Measurements from ENCODE around the gene SETD3.

SETD3 gene

DNA sequence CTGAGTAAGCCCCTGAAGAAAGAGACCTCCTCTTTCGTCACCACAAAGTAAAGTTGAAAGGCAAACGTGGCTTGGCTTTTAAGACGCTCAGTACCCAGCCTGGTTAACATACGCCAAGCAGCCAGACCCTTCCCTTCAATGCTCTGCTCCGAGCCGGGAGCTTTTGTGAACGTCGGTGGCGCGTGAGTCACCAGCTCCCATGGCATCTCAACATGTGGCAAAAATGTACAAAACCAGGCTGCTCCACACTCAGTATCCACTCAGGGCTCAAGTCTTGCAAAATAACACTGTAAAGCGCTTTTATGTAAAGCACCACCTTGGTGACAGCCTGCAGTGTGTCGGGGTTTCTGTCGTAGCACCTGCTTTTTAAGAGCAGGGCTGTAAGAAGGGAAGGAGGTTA lies 89.0 kb downstream of the SETD3 start:
- peak; percentile 68 for DNase-seq

DNA sequence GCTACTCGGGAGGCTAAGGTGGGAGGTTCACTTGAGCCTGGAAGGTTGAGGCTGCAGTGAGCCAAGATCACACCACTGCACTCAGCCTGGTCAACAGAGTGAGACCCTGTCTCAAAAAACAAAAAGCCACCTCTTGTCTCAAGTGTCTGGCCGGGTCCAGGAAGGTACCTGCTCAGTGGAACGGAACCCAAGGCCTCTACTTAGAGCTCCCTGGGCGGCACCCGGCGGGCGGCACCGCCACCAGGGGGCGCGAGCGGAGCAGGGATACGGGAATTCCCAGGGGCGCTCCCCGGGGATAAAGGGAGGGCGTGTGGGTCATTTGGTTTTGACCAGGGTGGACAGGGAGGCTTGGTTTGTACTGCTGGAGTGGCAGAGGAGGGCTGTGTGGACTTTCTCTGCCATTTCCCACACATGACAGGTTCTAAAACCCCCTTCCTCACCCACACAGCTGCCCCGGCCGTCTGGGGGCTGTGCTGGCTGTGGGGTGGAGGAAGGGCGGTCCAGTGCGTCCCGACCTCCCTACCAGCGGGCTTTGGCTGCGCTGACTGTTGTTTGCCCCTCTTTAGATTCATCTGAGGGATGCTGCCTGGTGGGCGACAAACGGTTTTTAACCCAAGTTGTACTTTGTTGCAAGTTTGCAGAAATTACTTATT lies 91.4 kb downstream of the SETD3 start:
- DNase-seq = peak; percentile 24

DNA sequence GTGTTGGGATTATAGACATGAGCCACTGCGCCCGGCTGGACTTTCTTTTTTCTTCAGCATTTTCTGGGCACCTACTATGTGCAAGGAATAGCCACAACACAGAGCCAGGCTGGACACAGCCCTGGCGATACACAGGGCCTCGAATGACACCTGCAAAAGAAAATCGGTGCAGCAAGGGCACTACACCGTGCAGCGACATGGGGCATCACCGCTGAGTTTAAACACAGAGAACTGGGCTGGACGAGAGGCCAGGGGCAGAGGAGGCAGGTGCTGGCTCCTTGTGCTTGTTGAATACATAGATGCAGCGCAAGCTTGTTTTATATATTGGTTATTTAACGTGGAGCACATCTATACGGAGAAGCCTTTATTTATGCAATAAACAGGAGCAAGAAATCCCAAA lies 92.4 kb downstream of the SETD3 start:
- DNase-seq = no peak

DNA sequence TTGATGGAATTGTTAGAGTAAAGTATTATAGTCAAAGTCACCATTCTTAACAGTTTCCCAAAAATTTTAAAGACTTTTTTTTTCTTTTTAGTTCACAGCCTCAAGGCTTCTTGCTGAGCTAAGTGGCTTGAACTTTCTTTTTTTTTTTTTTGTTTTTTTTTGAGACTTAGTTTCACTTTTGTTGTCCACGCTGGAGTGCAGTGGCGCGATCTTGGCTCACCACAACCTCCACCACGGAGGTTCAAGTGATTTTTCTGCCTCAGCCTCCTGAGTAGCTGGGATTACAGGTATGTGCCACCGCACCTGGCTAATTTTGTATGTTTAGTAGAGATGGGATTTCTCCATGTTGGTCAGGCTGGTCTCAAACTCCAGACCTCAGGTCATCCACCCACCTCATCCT lies 92.8 kb downstream of the SETD3 start:
- DNase-seq = no peak

DNA sequence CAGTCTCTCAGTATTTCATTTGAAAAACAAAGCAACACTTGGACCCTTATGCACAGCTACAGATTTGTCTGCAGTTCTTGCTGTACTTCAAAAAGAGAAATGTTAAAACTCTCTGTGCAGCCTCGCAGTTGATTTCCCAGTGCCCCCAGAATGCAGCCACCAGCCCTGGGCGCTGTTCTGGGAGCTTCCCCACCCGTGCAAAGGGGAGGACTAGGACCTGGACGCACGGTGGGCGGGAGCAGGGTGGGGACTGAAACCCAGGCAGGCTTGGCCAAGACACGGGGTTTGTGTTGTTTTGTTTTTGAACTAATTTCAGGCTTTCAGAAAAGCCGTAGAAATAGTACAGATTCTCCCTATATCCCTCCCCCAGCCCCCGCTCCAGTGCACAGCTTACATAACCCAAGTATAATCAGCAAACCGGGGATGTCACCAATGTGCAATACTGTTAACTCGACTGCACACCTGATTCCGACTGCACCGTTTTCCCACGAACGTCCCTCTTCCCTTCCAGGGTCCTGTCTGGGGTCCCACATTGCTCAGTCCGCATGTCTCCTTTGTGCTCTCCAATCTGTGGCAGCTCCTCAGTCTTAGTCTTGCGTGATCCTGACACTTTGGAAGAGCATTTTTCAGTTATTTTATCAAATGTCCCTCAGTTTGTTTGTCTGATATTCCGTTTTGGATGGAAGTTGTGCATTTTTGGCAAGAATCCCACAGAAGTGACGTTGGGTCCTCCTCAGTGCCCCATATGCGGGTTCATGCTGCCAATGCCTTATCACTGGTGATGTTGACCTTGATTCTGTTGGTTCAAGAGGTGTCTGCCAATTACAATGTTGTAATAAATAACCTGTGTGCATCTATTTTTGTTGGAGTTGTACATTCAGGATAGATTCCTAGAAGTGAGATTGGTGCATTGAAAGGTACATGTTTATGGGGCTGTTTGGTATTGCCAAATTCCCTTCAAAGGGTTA lies 95.9 kb downstream of the SETD3 start:
- no peak for DNase-seq

DNA sequence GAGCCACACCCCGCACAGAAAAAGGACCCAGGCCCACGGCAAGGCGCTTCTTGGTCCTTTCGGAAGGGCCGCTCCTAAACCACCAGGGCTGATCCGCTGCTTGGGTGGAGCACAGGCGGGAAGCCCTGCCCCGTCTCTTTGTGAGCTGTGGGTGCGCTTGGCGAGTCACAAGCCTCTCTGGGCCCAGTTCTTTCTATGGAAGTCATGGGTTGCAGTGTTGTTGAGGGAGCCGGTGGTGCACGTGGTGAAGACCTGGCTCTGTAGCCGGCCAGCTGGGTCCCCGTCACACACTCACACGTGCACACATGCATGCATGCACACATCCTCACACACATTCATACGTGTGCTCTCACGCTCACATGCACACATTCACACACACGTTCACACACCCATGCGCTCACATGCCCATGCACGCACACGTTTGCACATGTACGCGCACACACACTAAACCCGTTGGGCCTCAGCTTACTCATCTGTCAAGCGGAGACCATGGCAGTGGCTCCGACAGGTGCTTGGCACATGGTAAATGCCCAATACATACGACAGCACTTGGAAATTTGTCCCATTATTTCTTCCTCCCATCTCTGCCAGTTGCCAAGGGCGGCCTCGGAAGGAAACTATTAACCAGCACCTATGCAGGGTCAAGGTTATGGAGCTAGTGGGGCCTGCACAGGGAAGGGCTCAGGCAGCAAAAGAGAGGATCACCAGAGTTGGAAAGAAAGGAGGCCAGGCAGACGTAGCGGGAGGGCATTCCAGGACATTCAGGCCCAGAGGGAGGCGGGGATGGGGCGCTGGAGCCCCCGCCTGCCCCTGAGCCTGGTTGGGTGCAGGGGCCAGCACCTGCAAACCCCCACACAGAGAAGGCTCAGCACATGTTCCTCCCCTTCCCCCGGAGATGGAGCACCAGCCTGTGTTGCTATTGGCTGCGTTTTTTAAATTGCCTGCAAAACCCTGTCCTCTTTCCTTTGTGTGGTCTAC lies 96.9 kb downstream of the SETD3 start:
- no peak for DNase-seq

DNA sequence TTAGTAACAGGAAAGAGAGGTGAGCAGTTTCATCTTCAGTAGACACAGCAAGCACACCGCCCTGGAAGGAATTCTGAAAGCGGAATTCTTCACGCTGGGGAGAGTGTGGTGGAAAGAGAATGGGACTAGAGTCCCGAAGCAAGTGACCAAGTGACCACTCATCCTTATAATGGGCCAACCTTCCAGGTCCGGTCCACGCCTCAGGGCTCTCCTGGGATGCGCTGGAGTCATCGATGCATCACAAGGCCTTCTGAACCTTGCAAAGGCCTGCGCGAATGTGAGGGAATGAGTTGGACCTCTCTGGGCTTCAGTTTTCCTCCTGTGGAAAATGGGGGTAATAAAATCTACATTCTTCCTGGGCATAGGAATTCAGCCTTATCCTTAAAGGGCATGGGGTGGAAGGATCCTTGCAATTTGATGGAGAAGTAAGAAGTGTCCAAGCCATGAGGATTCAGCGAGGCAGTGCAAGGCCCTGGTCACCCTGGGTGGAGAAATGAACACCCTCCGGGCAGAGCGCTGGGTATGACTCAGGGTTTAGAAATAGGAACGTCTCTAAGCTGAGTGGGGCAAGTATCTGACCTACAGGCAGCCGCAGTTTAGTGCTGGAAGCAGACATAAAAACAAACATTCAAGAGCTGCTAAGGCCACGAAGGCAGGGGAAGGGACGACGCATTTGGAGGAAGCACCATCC lies 97.7 kb downstream of the SETD3 start:
- no peak for DNase-seq

DNA sequence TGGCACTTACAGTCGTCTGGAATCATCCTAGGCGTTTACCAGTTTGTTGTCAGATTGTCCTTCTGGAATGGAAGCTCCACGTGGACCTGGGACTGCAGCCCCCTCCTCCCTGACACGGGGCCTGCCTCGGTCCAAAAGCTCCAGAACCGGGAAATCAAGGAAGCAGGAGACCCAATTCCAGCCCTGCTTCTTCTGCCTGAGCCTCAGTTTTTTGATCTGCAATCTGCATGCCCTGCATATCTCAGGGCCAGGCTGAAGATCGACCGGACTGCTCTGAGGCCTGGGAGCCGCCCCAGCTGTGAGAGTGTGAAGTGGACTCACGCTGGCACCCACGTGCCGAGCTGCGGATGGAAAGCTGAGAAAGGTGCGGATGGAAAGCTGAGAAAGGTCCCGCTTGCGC lies 98.6 kb downstream of the SETD3 start:
- DNase-seq = no peak

DNA sequence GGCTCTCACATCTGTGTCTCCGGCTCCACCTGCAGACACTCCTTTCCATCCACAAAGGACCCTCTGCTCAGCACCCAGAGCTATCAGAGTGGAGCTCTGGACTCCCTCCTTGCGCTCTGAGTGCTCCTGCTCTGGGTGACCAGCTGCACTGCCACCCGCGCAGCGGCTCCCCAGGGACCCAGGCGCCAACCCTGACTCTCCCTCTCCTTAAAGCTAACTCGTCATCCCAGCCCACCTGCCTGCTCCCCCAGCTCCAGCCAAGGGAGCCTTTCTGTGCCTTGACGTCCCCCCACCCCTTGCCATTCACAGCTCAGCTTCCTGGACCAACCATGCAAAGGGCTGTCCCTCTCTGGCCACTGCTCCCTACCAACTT lies 99.0 kb downstream of the SETD3 start:
- no peak for DNase-seq

DNA sequence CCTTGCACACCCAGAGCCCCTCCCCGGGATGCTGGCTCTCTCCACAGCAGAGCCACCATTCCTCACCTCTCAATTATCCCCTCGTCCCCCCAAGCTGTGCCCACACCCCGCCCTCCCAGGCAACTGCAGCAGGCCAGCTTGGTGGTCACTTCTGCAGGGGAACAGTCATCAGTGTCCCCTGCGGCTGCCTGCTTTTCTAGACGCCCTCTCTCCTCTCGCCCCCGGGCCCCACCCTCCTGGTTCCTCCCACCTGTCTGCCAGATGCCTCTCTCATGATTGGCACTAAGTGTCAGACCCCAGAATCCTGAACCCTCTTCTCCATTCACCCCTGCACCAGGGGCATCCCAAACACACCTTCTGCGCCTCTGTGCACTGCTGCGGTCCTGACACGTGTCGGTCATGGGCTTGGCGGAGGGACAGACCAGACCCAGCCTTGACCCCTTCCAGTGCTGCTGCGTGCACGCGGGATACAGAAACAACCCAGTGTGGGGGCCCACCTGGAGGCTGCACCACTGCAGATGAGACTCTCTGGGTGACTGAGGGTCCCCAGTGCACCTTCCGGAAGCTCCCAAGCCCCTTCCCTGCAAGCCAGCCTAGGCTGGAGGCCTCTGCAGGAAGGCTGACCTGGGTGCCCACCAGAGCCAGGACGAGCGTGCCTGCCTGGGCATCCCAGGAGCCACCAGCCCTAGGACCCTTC lies 99.5 kb downstream of the SETD3 start:
- no peak for DNase-seq

DNA sequence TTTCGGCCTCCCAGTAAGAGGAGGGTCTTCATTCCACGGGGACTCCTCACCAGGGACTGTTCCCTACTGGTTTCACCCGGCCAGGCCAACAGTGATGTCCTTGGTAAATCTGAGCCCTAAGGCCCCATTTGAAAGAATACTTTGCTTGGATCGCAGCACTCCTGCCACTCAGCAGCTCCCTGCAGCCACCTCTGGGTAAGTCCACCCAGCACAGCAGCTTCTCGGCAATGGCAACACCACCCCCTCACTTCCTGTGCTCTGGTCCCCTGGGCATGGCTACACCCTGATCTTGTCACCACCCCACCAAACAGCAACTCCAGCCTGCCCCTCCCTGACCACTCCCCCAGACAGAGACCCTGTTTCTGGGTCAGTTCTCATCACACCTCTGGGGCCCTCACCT lies 100.3 kb downstream of the SETD3 start:
- no peak for DNase-seq

DNA sequence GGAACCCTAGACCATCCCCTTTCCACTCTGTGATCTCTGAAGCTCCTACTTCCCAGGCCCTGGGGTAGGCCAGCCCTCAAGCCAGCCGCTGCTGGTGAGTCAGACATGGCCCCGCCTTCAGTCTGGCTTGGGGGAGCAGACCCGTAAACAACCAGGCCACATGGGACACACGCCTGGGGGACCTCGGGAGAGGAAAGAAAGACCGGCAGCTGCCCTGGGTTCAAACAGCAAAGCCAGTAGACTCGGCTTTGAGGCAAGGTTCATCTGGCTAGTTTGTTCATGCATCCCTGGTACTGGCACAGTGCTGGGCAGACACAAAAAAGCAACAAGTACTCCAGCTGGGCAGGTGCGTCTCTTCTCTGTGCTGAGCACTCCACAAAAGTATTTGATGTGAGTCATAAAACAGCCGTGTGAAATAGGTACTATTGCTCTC lies 101.9 kb downstream of the SETD3 start:
- DNase-seq = peak; percentile 12

DNA sequence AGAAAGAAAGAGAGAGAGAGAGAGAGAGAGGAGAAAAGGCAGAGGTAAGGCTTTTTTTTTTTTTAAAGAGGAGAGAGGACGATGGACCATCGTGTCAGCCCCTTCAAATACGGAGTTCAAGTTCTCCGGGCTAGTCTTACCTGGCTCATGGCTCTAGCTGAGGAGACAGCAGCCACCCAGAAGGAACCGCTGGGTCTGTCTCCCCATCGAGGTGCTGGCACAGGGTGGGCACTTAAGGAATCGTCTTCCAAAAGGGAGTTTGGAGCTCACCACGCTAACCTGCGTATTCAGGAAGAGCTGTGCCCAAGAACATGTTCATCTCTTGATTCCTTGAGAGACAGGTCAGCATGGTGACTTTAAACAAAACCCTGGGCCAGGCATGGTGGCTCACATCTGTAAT lies 102.7 kb downstream of the SETD3 start:
- DNase-seq = no peak

DNA sequence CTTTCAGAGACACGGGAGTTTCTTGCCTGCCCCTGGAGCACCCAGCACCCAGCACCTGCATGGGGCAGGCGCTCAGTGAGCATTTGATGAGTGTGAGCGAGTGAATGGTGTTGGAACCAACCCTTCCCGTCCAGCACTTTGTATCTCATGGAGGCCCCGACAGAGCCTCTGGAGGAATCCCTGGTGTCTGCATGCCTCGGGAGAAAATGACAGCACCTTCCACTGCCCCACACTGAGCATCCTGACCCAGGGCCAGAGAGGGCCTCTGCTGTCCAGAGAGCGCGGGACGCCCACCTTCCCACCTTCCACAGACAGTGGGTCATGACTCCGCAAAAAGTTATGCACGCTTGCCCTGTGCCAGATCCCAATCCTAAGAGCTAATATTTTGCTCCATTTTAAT lies 105.7 kb downstream of the SETD3 start:
- no peak for DNase-seq

DNA sequence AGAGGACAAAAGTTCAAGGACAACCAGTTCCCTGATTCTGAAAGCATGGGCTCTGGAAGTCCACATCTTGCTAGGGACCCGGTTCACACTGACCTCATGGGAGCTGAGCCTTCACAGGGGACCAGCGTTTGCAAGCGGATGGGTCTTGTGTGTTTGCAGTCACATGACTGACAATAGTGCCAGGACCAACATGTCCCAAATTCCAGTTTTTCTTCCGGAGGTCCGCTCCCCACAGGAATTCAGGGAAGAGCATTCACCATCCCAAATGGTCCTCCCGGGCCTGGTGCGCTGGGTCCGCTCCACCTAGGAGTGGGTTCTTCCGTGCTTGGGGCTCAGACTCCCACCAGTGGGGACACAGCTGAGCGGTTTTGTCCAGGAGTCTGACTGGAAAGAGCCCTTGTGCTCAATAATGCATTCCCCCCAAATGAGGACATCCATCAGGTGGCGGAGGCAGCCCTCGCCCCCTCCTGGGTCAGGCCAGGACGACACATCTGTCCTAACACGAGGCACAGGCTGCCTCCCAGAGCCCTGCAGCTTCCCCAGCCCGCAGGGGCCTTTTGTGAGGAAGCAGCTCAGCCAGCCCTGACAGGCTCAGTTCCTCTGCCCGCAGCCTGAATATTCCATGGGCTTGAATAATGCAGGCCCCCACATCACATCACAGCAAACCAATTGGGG lies 116.9 kb downstream of the SETD3 start:
- DNase-seq = no peak

DNA sequence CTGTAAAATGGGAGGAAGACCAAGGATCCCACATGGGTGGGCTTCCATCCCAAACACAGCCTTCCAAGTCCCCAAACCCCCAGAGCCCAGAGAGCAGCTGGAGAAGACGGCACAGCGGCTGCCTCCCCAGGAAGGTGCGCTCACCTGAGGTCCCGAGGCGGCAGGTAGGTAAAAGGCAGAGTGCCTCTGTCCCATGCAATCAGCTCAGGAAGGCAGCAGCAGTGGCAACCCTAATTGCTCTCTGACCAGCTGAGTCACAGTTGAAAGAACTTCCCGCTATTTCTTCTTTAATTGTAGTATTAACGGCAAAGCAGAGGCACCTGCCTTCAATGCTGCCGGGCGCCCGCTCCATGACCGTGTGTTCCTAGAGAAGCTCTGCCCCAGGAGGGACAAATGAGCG lies 117.6 kb downstream of the SETD3 start:
- DNase-seq = no peak

DNA sequence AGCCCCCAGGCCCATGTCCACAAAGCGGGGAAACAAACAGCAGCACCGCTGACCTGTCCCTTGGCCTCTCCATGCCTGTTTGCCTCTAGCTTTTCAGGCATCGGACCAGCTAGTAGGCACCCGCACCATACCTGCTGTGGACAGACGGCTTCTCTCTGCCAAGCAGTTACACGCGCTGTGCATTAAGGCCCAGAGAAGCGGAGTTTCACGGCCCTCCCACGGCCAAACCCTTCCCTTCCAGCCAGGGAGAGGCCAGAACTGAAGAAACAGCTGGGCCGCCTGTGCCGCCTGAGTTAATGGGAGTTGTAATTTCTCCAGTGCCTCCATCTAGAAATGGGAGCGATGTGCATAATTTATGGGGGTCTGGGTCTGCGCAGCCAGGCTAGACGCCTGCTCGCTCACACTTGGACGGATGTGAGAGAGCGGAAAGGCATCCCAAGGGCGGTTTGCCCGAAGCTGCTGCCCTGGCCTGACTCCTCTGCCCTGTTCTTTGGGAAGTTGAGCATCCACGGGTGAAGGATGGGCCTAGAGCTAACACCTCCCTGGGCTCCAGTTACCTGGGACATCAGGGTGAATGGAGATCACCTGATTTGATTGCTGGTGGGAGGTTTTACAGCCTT lies 119.0 kb downstream of the SETD3 start:
- no peak for DNase-seq

DNA sequence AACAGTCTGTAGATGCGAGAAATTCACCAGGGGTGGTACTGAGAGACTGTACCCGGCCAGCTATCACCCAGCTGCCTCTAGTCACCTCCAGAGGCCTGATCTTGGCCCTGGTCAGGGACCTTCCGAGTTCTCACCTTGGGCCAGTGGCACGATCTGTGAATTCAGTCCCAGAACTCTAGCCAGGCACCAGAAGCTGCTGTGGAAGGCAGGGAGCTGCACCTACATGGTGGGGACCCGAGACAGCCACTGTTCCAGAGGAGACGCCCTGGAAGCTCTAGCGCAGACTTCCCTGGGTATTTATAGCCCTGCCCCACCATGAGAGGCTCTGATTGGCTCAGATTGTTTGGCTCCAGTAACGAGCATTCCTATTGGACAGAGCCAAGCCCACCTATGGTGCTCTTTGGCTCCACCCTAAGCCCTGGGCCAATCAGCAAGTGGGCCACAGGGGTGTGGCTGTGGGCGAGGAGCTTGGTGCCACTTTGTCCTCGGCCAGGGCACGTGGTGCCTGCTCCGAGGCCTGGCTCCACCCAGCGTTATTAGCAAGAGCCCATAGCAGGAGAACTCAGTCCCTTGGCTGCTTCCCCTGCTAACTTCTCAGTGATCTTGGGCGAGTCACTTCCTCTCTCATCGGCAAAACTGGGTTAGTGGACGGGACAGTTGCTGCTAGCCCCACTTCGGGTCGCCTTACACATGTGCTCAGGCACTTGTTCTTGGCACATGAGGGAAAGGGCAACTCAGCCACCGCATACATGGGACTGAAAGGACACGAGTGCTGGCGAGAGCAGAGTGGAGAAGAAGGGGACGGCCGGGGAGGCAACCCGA lies 119.7 kb downstream of the SETD3 start:
- DNase-seq = no peak

DNA sequence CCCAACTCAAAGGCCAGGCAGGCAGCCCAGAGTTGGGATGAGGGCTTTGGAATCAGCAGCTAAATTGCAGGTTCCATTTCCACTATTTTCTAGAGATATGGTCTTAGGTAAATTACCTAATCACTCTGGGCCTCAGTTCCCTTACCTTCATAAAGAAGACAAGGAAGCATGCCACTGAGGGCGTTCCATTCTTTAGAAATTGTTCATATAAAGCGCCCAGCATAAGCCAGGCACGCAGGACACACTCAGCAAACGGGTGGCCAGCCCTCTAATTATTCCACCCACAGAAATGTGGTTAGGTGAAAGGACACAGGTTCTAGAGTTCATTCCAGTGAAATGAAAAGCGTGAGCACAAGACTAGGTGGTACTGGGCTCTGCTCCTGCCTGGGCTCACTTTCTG lies 120.8 kb downstream of the SETD3 start:
- no peak for DNase-seq
